T-cell (primary cell): ENCODE measurements around the gene CROT. TPM values are rescaled to one million over a fixed set of nuclear protein-coding genes. Genes with fewer than 3 reads are reported as not detected.
A peak's percentile ranks its signal among the peaks of the same experiment; 100 is the strongest.

ENCODE experiments used
- ATAC-seq, 4 experiments: fragments of 200-7000 bp in 3 of 4; fragments of 150-1000 bp in 1 of 4; cut with Tn5 transposase; replicated peaks in 1 of 4; 1 replicate in 3 of 4; 2 replicates in 1 of 4; pipeline ENCODE4 v1.10.0; 2021; ENCODE audit warnings: moderate library complexity in 3 of 4, mild to moderate bottlenecking in 2 of 4, moderate number of reproducible peaks in 1 of 4
- CTCF ChIA-PET, 2 donors: fragments of 300-600 bp; sonication (Branson Sonifier 250); formaldehyde crosslinking; loops; one replicate each; lab custom pipeline; 2022; ENCODE audit warnings: antibody characterized with exemption in 2 of 2; lab: Charles Lee
- POLR2A ChIA-PET, 2 donors: fragments of 300-600 bp; sonication (Branson Sonifier 250); formaldehyde crosslinking; loops; one replicate each; lab custom pipeline; 2022; ENCODE audit warnings: antibody characterized with exemption in 2 of 2; lab: Charles Lee
- DNase-seq, 35 experiments: peaks; one replicate each; pipeline versions ENCODE4 v3.0.0 to v3.0.0-alpha.2; 2013 to 2023
- H3K27ac ChIP-seq: one replicate; pipeline ENCODE4 v1.5.1; 2013; ENCODE audit warnings: low read length
- H3K27me3 ChIP-seq, 2 experiments: replicated peaks in 1 of 2; 1 replicate in 1 of 2; 2 replicates in 1 of 2; pipeline versions ENCODE4 v1.6.1 to v1.7.0; 2013; ENCODE audit warnings: low read length in 1 of 2, mixed read lengths in 1 of 2; ENCODE audit not compliant: control insufficient read depth in 2 of 2, insufficient read depth in 2 of 2; ENCODE audit errors: extremely low read depth in 1 of 2
- H3K36me3 ChIP-seq, 2 donors: 1 replicate in 1 of 2; 2 replicates in 1 of 2; pipeline versions ENCODE4 v1.6.1 to v1.7.0; 2013; ENCODE audit warnings: low read length in 1 of 2; ENCODE audit not compliant: control insufficient read depth in 2 of 2, insufficient read depth in 1 of 2; ENCODE audit errors: extremely low read depth in 1 of 2
- H3K4me1 ChIP-seq, 2 experiments: 1 replicate in 1 of 2; 2 replicates in 1 of 2; pipeline versions ENCODE4 v1.6.1 to v1.7.0; 2013; ENCODE audit warnings: low read length in 2 of 2, mixed read lengths in 1 of 2; ENCODE audit not compliant: insufficient read depth in 2 of 2, control insufficient read depth in 1 of 2; ENCODE audit errors: extremely low read depth in 1 of 2
- H3K4me3 ChIP-seq, 2 donors: 1 replicate in 1 of 2; 2 replicates in 1 of 2; pipeline versions ENCODE4 v1.5.1 to v1.7.0; 2013; ENCODE audit warnings: mild to moderate bottlenecking in 2 of 2, low read length in 1 of 2, moderate library complexity in 1 of 2; ENCODE audit not compliant: control insufficient read depth in 1 of 2; ENCODE audit errors: extremely low read depth in 1 of 2
- H3K9me3 ChIP-seq: 2 replicates; pipeline ENCODE4 v1.7.0; 2013
- H3K27ac Mint-ChIP-seq, 2 donors: one replicate each; pipeline ENCODE4 v1.8.0; 2020 to 2021; ENCODE audit warnings: mild to moderate bottlenecking in 2 of 2, mixed read lengths in 2 of 2
- H3K27me3 Mint-ChIP-seq, 2 donors: one replicate each; pipeline ENCODE4 v1.8.0; 2021 to 2022; ENCODE audit warnings: mixed read lengths in 2 of 2
- H3K36me3 Mint-ChIP-seq: one replicate; pipeline ENCODE4 v1.8.0; 2021; ENCODE audit warnings: mixed read lengths
- H3K4me1 Mint-ChIP-seq, 3 donors: one replicate each; pipeline ENCODE4 v1.8.0; 2020 to 2022; ENCODE audit warnings: mixed read lengths in 3 of 3, mild to moderate bottlenecking in 1 of 3
- H3K4me3 Mint-ChIP-seq, 3 donors: one replicate each; pipeline ENCODE4 v1.8.0; 2020 to 2022; ENCODE audit warnings: mild to moderate bottlenecking in 3 of 3, mixed read lengths in 3 of 3, moderate library complexity in 3 of 3
- H3K9me3 Mint-ChIP-seq, 3 donors: one replicate each; pipeline ENCODE4 v1.8.0; 2020 to 2022; ENCODE audit warnings: mixed read lengths in 3 of 3
- whole genome bisulfite sequencing: methylation state at CpG from one replicate; pipeline ENCODE4 v1.1.5; 2013; ENCODE audit warnings: missing lambda C conversion rate; ENCODE audit not compliant: insufficient coverage; 5-methylcytosine and 5-hydroxymethylcytosine counted together
- total RNA-seq, 35 experiments: library from RNA in 6 of 35; stranded (reverse) in 6 of 35; fragments of 120-200 nt in 1 of 35; gene quantifications; one replicate each; pipeline versions ENCODE4 v1.2.1 to v1.2.4 and lab custom pipeline; 2013 to 2026

CROT gene
- total RNA-seq, 5 donors from 2014 or later (not counting 1 experiment from before 2014, with no cell fraction given): 8.5 to 17.2 (median 11.8) TPM

DNA sequence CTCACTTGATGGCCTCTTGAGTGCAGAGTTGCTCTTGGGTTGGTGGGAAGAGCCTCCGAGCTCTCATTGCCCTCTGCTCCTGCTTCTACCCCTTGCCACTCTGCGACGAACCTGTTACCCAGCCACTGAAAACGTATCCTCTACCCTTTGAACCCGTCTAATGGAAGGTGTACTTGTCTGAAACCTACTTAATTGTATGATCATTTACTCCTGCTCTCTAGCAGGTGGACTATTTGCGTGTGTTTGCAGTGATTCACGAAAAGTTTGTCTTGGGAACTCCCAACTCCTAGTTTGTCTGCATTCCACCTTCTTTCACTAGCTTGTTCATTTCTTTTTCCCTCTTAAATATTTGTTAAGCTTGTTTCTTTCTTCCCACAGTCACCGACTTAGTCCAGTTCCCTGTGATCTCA lies 503 bp downstream of the CROT start:
- no CpG with 5 or more reads among the region's 8 CpGs for WGBS
- H3K27me3 Mint-ChIP-seq: no peaks in the 10 kb centered on the region
- CTCF ChIA-PET: interaction anchor here in 1 of 2 donors (0.6 to 1.2 kb wide), 3 partner anchors 24 to 70 kb away, joined by 3 to 5 read pairs (median 3); no protein-coding TSS in a partner anchor

DNA sequence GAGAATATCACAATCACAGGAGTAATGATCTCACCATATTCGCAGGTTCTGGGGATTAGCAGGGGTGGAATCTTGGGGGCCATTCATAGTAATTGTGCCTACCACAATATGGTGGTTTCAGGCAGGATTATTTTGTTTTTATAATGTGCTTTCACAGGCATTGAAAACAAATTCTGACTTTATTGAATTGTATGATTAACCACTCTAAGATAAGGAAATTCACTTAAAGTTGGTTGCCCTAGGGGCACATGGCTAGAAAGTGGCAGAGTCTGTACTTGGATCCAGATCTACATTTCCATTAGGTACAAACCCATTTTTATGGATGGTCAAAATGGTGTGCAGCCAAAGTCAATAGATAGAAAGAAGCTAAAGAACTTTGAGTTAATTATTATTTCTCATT lies 1.7 kb downstream of the CROT start:
- Mint-ChIP-seq H3K27me3 (no peaks in the 10 kb centered on the region), H3K9me3 (no peaks in the 10 kb centered on the region), H3K36me3 (peaks cover 40% of the 10 kb centered on the region), H3K27ac (no peak overlapping the region), H3K4me3 (peak overlapping the region in 2 of 3 donors; percentile 97 to 98), H3K4me1 (peaks cover 37 to 48% (median 45%) of the 10 kb centered on the region in 3 donors)
- H3K27ac ChIP-seq: no peak overlapping the region
- no peaks in the 10 kb centered on the region for H3K9me3 ChIP-seq
- H3K36me3 ChIP-seq: peaks cover 5 to 27% of the 10 kb centered on the region in 2 donors
- H3K4me1 ChIP-seq: peaks cover 9 to 14% of the 10 kb centered on the region in 2 experiments
- ATAC-seq: no peak
- ChIA-PET CTCF (interaction anchor here (0.7 to 1.4 kb wide), 2 partner anchors 22 to 338 kb away, joined by 3 to 4 read pairs; no protein-coding TSS in a partner anchor), POLR2A (interaction anchor here in 1 of 2 donors (0.7 kb wide), 1 partner anchor 758 kb away, joined by 4 read pairs; no protein-coding TSS in a partner anchor)
- H3K27me3 ChIP-seq: no peaks in the 10 kb centered on the region
- H3K4me3 ChIP-seq: no peak overlapping the region
- no peak for DNase-seq
- no CpG with 5 or more reads among the region's 1 CpG for WGBS

More for the DNA sequence above, 503 bp downstream of the CROT start:
- Mint-ChIP-seq H3K4me3 (peak overlapping the region; percentile 93 to 98 (median 97)), H3K4me1 (peaks cover 44 to 57% (median 52%) of the 10 kb centered on the region in 3 donors), H3K27ac (peak overlapping the region; percentile 91 to 98), H3K9me3 (no peaks in the 10 kb centered on the region), H3K36me3 (peaks cover 43% of the 10 kb centered on the region)
- DNase-seq (peak in 2 of 35 experiments; percentile 0 to 4), ATAC-seq (peak; percentile 8 to 23 (median 14))
- H3K36me3 ChIP-seq: peaks cover 9 to 27% of the 10 kb centered on the region in 2 donors
- POLR2A ChIA-PET: interaction anchor here (0.7 kb wide), 2 partner anchors 23 to 133 kb away, joined by 3 read pairs; no protein-coding TSS in a partner anchor
- no peaks in the 10 kb centered on the region for H3K9me3 ChIP-seq
- H3K27me3 ChIP-seq: no peaks in the 10 kb centered on the region
- peaks cover 9 to 14% of the 10 kb centered on the region in 2 experiments for H3K4me1 ChIP-seq
- H3K4me3 ChIP-seq: peak overlapping the region; percentile 79 to 92
- peak overlapping the region; percentile 82 for H3K27ac ChIP-seq

DNA sequence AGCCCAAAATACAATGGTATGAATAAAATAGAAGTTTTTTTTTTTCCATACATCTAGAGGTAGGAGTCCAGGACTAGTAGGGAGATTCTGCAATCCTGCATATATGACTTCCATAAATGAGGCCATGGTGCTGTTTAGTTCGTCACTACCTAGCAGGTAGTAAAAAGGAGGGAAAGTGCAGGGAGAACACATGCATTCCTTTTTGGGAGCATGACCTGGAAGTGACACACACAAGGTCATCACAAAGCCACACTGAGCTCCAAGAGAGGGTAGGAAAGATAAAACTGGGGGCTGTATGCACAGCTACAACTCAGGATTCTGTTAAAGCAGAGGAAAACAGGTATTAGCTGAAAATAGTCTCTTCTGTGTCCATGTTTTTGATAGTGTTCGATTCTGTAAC lies 2.2 kb downstream of the CROT start:
- ChIA-PET POLR2A (interaction anchor here in 1 of 2 donors (0.7 kb wide), 1 partner anchor 757 kb away, joined by 4 read pairs; no protein-coding TSS in a partner anchor), CTCF (interaction anchor here (0.7 to 1.4 kb wide), 4 partner anchors 22 to 338 kb away, joined by 3 to 4 read pairs (median 3); no protein-coding TSS in a partner anchor)
- H3K9me3 Mint-ChIP-seq: no peaks in the 10 kb centered on the region
- H3K27me3 Mint-ChIP-seq: no peaks in the 10 kb centered on the region
- 100% methylated on average over 1 of the region's 2 CpGs for WGBS
- Histone ChIP-seq H3K4me1 (peaks cover 9 to 14% of the 10 kb centered on the region in 2 experiments), H3K36me3 (peaks cover 5 to 30% of the 10 kb centered on the region in 2 donors), H3K27ac (no peak overlapping the region), H3K9me3 (no peaks in the 10 kb centered on the region), H3K27me3 (no peaks in the 10 kb centered on the region), H3K4me3 (no peak overlapping the region)
- ATAC-seq (no peak), DNase-seq (no peak)
- peaks cover 37 to 44% (median 40%) of the 10 kb centered on the region in 3 donors for H3K4me1 Mint-ChIP-seq
- H3K4me3 Mint-ChIP-seq: no peak overlapping the region
- H3K36me3 Mint-ChIP-seq: peaks cover 37% of the 10 kb centered on the region
- no peak overlapping the region for H3K27ac Mint-ChIP-seq

DNA sequence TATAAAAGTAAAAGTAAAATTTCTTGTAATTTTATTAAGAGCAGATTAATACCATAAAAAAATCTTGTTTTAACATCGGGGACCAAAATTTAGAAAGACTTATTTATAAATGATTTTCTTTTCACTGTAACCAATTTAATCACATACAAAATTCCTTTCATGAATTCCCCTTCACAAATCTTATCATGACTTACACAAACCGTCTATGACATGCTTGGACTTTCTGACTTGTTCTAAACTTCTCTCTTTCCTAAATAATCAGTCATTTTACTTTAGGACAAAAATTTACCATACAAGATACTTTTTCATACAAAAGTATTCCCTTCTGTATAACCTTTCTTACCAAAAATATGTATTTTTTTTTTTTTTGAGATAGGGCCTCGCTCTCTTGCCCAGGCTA lies 9.3 kb downstream of the CROT start:
- POLR2A ChIA-PET: interaction anchor here in 1 of 2 donors (0.7 kb wide), 1 partner anchor 125 kb away, joined by 3 read pairs; no protein-coding TSS in a partner anchor
- DNase-seq: peak in 1 of 35 experiments; percentile 7
- CTCF ChIA-PET: no interaction called here
- Mint-ChIP-seq H3K4me1 (no peaks in the 10 kb centered on the region), H3K27ac (no peak overlapping the region), H3K9me3 (peaks cover 0 to 4% (median 3%) of the 10 kb centered on the region in 3 donors), H3K27me3 (no peaks in the 10 kb centered on the region), H3K36me3 (peaks cover 64% of the 10 kb centered on the region), H3K4me3 (no peak overlapping the region)
- no peaks in the 10 kb centered on the region for H3K27me3 ChIP-seq
- no peaks in the 10 kb centered on the region for H3K4me1 ChIP-seq
- no peak overlapping the region for H3K4me3 ChIP-seq
- H3K9me3 ChIP-seq: no peaks in the 10 kb centered on the region
- WGBS: 88% methylated on average over 1 of the region's 3 CpGs
- no peak overlapping the region for H3K27ac ChIP-seq
- peaks cover 5 to 45% of the 10 kb centered on the region in 2 donors for H3K36me3 ChIP-seq
- no peak for ATAC-seq

DNA sequence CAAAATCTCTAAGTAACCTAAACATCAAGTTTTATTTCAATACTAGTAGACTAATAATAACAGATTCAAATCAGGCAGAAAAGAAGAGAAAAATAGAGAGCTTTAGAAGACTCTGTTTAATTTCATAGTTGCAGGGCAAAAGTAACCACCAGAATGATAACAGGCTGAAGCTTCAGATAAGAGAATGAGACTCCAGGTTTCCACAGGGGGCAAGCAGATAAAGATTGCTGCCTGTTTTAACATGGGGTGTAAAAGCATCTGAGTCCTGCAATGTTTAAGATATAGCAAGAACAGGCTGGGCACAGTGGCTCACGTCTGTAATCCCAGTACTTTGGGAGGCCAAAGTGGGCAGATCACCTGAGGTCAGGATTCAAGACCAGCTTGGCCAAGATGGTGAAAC lies 11.0 kb downstream of the CROT start:
- no peak for ATAC-seq
- Mint-ChIP-seq H3K4me3 (no peak overlapping the region), H3K4me1 (no peaks in the 10 kb centered on the region), H3K27me3 (no peaks in the 10 kb centered on the region), H3K36me3 (peaks cover 60% of the 10 kb centered on the region), H3K9me3 (peaks cover 0 to 4% (median 3%) of the 10 kb centered on the region in 3 donors), H3K27ac (no peak overlapping the region)
- CTCF ChIA-PET: no interaction called here
- no peak overlapping the region for H3K27ac ChIP-seq
- H3K9me3 ChIP-seq: no peaks in the 10 kb centered on the region
- POLR2A ChIA-PET: no interaction called here
- no CpG with 5 or more reads among the region's 1 CpG for WGBS
- no peak overlapping the region for H3K4me3 ChIP-seq
- no peaks in the 10 kb centered on the region for H3K27me3 ChIP-seq
- H3K36me3 ChIP-seq: peaks cover 0 to 32% of the 10 kb centered on the region in 2 donors
- DNase-seq: no peak
- H3K4me1 ChIP-seq: no peaks in the 10 kb centered on the region

DNA sequence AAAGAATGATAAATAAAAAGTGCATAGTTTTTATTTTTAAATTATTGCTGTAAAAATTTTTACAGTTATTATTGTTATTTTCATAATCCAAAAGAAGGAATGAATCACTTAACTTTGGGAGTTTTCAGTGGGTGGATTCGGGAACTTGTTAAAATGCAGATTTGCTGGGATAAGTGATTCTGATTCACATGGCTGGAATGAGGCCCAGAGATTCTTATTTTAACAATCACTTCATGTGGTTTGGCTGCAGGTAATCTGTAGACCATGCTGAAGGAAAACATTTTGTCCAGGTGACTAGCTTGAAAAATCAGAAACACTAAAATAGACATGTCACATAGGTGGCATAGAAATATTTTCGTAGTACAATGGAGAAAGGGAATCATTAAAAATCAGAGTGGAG lies 13.9 kb downstream of the CROT start:
- ATAC-seq (no peak), DNase-seq (no peak)
- Mint-ChIP-seq H3K9me3 (no peaks in the 10 kb centered on the region), H3K27me3 (no peaks in the 10 kb centered on the region), H3K4me3 (no peak overlapping the region), H3K4me1 (no peaks in the 10 kb centered on the region), H3K27ac (no peak overlapping the region), H3K36me3 (peaks cover 42% of the 10 kb centered on the region)
- Histone ChIP-seq H3K4me1 (no peaks in the 10 kb centered on the region), H3K9me3 (no peaks in the 10 kb centered on the region), H3K27me3 (no peaks in the 10 kb centered on the region), H3K27ac (no peak overlapping the region), H3K36me3 (peaks cover 0 to 27% of the 10 kb centered on the region in 2 donors), H3K4me3 (no peak overlapping the region)
- ChIA-PET POLR2A (no interaction called here), CTCF (no interaction called here)
- no CpG with 5 or more reads among the region's 2 CpGs for WGBS
